GM12873 (cell line): ENCODE data around the gene FGD6.

Experiments used
- CTCF ChIP-seq: IDR thresholded peaks from 2 replicates; pipeline ENCODE4 v1.5.1; 2012; ENCODE audit warnings: low read depth, mild to moderate bottlenecking, moderate library complexity, low read length, control low read depth; ENCODE audit not compliant: insufficient read depth; ENCODE audit errors: missing control alignments

FGD6 gene

GRCh38 chr12:95208678-95209077, 8.6 kb downstream of the FGD6 start:
- no peak for TF ChIP-seq CTCF

- TF ChIP-seq CTCF, result no peak
Measured at GRCh38 chr12:95207407-95207806, 9.9 kb downstream of the FGD6 start.

GRCh38 chr12:95206916-95207315, 10.4 kb downstream of the FGD6 start:
- TF ChIP-seq CTCF, result no peak

GRCh38 chr12:95205685-95206084, 11.6 kb downstream of the FGD6 start:
- no peak for TF ChIP-seq CTCF

- TF ChIP-seq CTCF, result no peak
Measured at GRCh38 chr12:95205016-95205624, 12.1 kb downstream of the FGD6 start.

- no peak for TF ChIP-seq CTCF
Measured at GRCh38 chr12:95204141-95204866, 13.0 kb downstream of the FGD6 start.

GRCh38 chr12:95203487-95204030, 13.7 kb downstream of the FGD6 start:
- no peak for TF ChIP-seq CTCF
